Measurements from ENCODE around the gene WNT6. TPM values are rescaled to one million over a fixed set of nuclear protein-coding genes. Genes with fewer than 3 reads are reported as not detected.

Gene WNT6
- polyA plus RNA-seq, 1 experiment, result not detected

DNA sequence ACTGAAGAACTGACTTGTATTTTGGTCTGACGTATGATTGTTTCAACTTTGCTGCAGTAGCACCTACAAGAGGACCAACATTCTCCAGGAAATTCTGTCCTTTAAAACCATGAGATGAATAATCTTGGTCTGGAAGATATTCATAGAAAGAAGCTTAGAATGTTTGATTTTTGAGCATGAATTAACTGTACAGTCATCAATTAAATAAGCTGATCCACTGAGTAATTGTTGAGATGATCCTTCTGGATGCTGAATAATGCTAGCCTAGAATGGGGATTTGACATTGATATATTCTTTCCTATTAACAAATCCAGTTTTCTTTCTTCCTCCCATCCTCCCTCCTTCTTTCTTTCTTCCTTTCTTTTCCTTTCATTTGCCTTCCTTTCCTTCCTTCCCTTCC is 60.9 kb downstream of the WNT6 start:
- TF ChIP-seq, protein P1, sequence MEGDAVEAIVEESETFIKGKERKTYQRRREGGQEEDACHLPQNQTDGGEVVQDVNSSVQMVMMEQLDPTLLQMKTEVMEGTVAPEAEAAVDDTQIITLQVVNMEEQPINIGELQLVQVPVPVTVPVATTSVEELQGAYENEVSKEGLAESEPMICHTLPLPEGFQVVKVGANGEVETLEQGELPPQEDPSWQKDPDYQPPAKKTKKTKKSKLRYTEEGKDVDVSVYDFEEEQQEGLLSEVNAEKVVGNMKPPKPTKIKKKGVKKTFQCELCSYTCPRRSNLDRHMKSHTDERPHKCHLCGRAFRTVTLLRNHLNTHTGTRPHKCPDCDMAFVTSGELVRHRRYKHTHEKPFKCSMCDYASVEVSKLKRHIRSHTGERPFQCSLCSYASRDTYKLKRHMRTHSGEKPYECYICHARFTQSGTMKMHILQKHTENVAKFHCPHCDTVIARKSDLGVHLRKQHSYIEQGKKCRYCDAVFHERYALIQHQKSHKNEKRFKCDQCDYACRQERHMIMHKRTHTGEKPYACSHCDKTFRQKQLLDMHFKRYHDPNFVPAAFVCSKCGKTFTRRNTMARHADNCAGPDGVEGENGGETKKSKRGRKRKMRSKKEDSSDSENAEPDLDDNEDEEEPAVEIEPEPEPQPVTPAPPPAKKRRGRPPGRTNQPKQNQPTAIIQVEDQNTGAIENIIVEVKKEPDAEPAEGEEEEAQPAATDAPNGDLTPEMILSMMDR (IDR thresholded peaks at IDR 0.05; ENCODE audit: insufficient read depth, low read depth, low read length), result no peak
- DNase-seq (ENCODE audit: low read depth), result no peak
- Histone ChIP-seq H3K27me3 (ENCODE audit: control insufficient read depth, insufficient read depth, low read length) (peaks cover 5% of the 10 kb centered on the region; the same call in 1 of the 2 replicates), H3K36me3 (ENCODE audit: control insufficient read depth, insufficient read depth, low read length) (no peaks in the 10 kb centered on the region), H3K4me3 (ENCODE audit: low read depth, low read length) (no peak overlapping the region)
- ChIA-PET CTCF (interaction anchor here (0.6 kb wide), 1 partner anchor 158 kb away, joined by 3 read pairs; no protein-coding TSS in a partner anchor), POLR2A (no interaction called here)

Small RNA genes within 50 kb of the gene (small RNA-seq; reads per million reads assigned to genes)
- gene RNU6-642P (ENCODE audit: insufficient read length, low read depth, low replicate concordance), result not detected

Other genes starting within 250 kb of the WNT6 start
- 2.9 and 7.1 TPM in 2 replicates for gene ZNF142, start 200.2 kb upstream of the WNT6 start, polyA plus RNA-seq (2011; rRNA removed)
- gene BCS1L, start 200.1 kb upstream of the WNT6 start, polyA plus RNA-seq (2011; rRNA removed), result 34.1 and 49.0 TPM in 2 replicates
- gene RNF25, start 187.8 kb upstream of the WNT6 start, polyA plus RNA-seq (2011; rRNA removed), result 78.2 and 91.6 TPM in 2 replicates
- gene STK36, start 187.7 kb upstream of the WNT6 start, polyA plus RNA-seq (2011; rRNA removed), result 38.1 and 58.7 TPM in 2 replicates
- 12.9 and 14.1 TPM in 2 replicates for gene TTLL4, start 149.0 kb upstream of the WNT6 start, polyA plus RNA-seq (2011; rRNA removed)
- 17.2 and 26.8 TPM in 2 replicates for gene CYP27A1, start 77.7 kb upstream of the WNT6 start, polyA plus RNA-seq (2011; rRNA removed)
- gene PRKAG3, start 28.0 kb upstream of the WNT6 start, polyA plus RNA-seq (2011; rRNA removed), result not detected in 2 replicates
- gene WNT10A, start 21.0 kb downstream of the WNT6 start, polyA plus RNA-seq (2011; rRNA removed), result not detected in 2 replicates
- 0.02 TPM in 1 of 2 replicates, not detected in the other for gene CDK5R2, start 99.9 kb downstream of the WNT6 start, polyA plus RNA-seq (2011; rRNA removed)
- gene FEV, start 125.4 kb downstream of the WNT6 start, polyA plus RNA-seq (2011; rRNA removed), result not detected in 2 replicates
- gene CRYBA2, start 133.6 kb downstream of the WNT6 start, polyA plus RNA-seq (2011; rRNA removed), result 0.26 TPM in 1 of 2 replicates, not detected in the other
- not detected in 2 replicates for gene CFAP65, start 181.7 kb downstream of the WNT6 start, polyA plus RNA-seq (2011; rRNA removed)
- 0.05 TPM in 2 replicates for gene IHH, start 201.1 kb downstream of the WNT6 start, polyA plus RNA-seq (2011; rRNA removed)